Upper lobe of right lung (tissue), 1 donor: ENCODE results near the gene TMEM213. TPM values are rescaled to one million over a fixed set of nuclear protein-coding genes. Genes with fewer than 3 reads are reported as not detected.

ENCODE experiments used
- ATAC-seq: fragments of 200-7000 bp; cut with Tn5 transposase; one replicate; pipeline ENCODE4 v1.9.1; 2020; ENCODE audit warnings: mild to moderate bottlenecking, moderate library complexity
- DNase-seq: peaks from one replicate; pipeline ENCODE4 v3.0.0-alpha.2; 2020
- H3K27ac ChIP-seq: fragments of 200-600 bp; one replicate; pipeline ENCODE4 v1.8.0; 2022
- H3K27me3 ChIP-seq: fragments of 200-600 bp; one replicate; pipeline ENCODE4 v1.8.0; 2022; ENCODE audit warnings: mild to moderate bottlenecking
- H3K36me3 ChIP-seq: fragments of 200-600 bp; one replicate; pipeline ENCODE4 v1.8.0; 2022
- H3K4me1 ChIP-seq: fragments of 200-600 bp; one replicate; pipeline ENCODE4 v1.8.0; 2022
- H3K4me3 ChIP-seq: fragments of 200-600 bp; one replicate; pipeline ENCODE4 v1.8.0; 2022; ENCODE audit warnings: mild to moderate bottlenecking
- H3K9me3 ChIP-seq: fragments of 200-600 bp; one replicate; pipeline ENCODE4 v1.8.0; 2022
- intact Hi-C: fragments of 100-400 bp; cut with DNase I; formaldehyde crosslinking; loops from one replicate; pipeline ENCODE4 v1.11.0; 2022
- total RNA-seq: library from RNA; stranded (reverse); fragmentation: NEBNext Ultra II Directional; extraction: Animal tissue kit (Norgen Biotek cat#: 25700); gene quantifications from one replicate; pipeline ENCODE4 v1.2.1, GENCODE V29; 2021
- TF ChIP-seq, protein P1 (sequence below): fragments of 200-600 bp; IDR thresholded peaks from one replicate; pipeline ENCODE4 v1.8.0; 2022; ENCODE audit warnings: antibody characterized with exemption
- donor health status: DM: no; HTN: yes; CAD: no; lungs with severe emphysema.

TMEM213 gene
- total RNA-seq, 1 donor from 2014 or later = 9.6 TPM

DNA sequence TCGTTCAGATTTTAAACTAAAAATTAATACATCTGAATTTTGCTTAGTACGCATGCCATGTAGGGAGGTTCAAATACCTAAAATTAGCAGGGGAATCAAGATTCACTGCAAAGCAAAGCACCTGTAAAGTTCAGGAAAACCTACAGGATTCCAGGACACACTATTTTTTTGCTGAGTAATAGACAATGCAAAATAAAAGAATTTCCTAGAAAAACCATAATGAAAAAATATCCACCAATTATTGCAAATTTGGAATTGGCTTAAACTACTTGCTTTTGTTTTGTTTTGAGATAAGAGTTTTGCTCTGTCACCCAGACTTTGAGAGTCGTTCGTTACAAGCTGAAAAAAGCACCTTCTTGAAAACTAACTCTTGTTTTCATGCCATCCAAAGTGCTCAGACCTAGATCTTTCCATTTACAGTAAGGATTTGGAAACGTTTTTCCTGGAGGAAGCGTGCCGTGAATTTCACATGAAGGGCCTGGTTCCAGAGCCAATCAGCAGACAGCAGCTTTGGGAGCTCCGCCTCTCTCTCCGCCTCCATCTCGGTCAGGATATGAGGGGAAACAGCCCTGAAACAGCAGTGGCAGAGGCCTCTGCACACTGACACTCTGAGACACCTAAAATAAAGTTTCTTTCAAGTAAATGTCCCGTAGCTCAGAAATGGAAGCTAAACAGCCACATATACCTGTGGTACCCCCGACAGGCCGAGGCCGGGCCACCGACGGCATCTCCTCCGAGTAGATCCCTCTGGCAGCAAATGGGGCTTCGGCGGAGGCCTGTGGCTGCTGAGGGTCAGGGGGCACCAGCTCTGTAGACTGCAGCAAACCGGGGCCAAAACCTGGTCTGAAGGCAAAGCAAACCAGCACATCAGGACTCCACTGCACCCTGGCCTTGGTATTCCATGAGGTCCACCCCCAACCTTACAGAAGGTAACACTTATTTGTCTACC, 46.1 kb downstream of the TMEM213 start:
- Histone ChIP-seq H3K27ac (no peak overlapping the region), H3K4me3 (no peak overlapping the region), H3K4me1 (no peaks in the 10 kb centered on the region), H3K27me3 (no peaks in the 10 kb centered on the region), H3K9me3 (no peaks in the 10 kb centered on the region), H3K36me3 (no peaks in the 10 kb centered on the region)
- intact Hi-C loops = no loop called here
- DNase-seq (no peak), ATAC-seq (no peak)
- TF ChIP-seq, protein P1, sequence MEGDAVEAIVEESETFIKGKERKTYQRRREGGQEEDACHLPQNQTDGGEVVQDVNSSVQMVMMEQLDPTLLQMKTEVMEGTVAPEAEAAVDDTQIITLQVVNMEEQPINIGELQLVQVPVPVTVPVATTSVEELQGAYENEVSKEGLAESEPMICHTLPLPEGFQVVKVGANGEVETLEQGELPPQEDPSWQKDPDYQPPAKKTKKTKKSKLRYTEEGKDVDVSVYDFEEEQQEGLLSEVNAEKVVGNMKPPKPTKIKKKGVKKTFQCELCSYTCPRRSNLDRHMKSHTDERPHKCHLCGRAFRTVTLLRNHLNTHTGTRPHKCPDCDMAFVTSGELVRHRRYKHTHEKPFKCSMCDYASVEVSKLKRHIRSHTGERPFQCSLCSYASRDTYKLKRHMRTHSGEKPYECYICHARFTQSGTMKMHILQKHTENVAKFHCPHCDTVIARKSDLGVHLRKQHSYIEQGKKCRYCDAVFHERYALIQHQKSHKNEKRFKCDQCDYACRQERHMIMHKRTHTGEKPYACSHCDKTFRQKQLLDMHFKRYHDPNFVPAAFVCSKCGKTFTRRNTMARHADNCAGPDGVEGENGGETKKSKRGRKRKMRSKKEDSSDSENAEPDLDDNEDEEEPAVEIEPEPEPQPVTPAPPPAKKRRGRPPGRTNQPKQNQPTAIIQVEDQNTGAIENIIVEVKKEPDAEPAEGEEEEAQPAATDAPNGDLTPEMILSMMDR = no peak

- intact Hi-C loops = no loop called here
These were observed 47.9 kb downstream of the TMEM213 start for GRCh38 chr7:138845711-138846110.

GRCh38 chr7:138848056-138848980, 50.5 kb downstream of the TMEM213 start:
- H3K9me3 ChIP-seq = no peaks in the 10 kb centered on the region
- no peak for DNase-seq

More at GRCh38 chr7:138845711-138846110, 47.9 kb downstream of the TMEM213 start:
- DNase-seq = no peak
- Histone ChIP-seq H3K4me1 (no peaks in the 10 kb centered on the region), H3K27me3 (no peaks in the 10 kb centered on the region), H3K4me3 (no peak overlapping the region), H3K9me3 (no peaks in the 10 kb centered on the region), H3K36me3 (no peaks in the 10 kb centered on the region), H3K27ac (no peak overlapping the region)
- ATAC-seq = no peak
- TF ChIP-seq, protein P1 = no peak

GRCh38 chr7:138849701-138850100, 51.9 kb downstream of the TMEM213 start:
- H3K9me3 ChIP-seq = no peaks in the 10 kb centered on the region

More at GRCh38 chr7:138848056-138848980, 50.5 kb downstream of the TMEM213 start:
- H3K36me3 ChIP-seq = no peaks in the 10 kb centered on the region
- H3K4me3 ChIP-seq = no peak overlapping the region
- intact Hi-C loops = no loop called here
- no peak overlapping the region for H3K27ac ChIP-seq
- ATAC-seq = no peak
- no peaks in the 10 kb centered on the region for H3K27me3 ChIP-seq
- H3K4me1 ChIP-seq = no peaks in the 10 kb centered on the region
- TF ChIP-seq, protein P1 = no peak

DNA sequence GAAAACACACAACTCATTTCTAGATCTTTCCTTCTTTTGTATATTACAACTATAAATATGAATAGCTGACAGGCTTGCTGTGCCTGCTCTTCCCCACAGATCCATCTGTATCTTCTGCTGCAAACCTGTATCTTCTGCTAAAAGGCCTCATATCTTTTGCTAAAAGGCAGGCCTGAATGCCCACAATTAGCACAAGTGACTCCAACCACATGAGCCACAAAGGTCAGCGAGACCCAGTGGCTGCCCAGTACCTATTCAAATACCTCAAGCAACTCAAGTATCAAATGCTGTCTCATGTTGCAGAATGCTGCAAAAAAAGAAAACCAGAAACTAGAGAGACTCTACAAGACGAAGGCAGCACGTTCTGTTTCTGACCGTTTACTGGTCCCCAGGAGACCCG, 54.7 kb downstream of the TMEM213 start:
- H3K27ac ChIP-seq = no peak overlapping the region
- no peaks in the 10 kb centered on the region for H3K9me3 ChIP-seq
- DNase-seq (no peak), ATAC-seq (no peak)
- TF ChIP-seq, protein P1 = no peak
- no peaks in the 10 kb centered on the region for H3K27me3 ChIP-seq
- no peak overlapping the region for H3K4me3 ChIP-seq
- no peaks in the 10 kb centered on the region for H3K4me1 ChIP-seq
- H3K36me3 ChIP-seq = no peaks in the 10 kb centered on the region
- intact Hi-C loops = no loop called here

More at GRCh38 chr7:138849701-138850100, 51.9 kb downstream of the TMEM213 start:
- Histone ChIP-seq H3K4me3 (no peak overlapping the region), H3K27ac (no peak overlapping the region), H3K27me3 (no peaks in the 10 kb centered on the region), H3K36me3 (no peaks in the 10 kb centered on the region), H3K4me1 (no peaks in the 10 kb centered on the region)
- TF ChIP-seq, protein P1 = no peak
- no peak for DNase-seq
- ATAC-seq = no peak
- intact Hi-C loops = no loop called here
